HG03060 (cell line): Measurements from ENCODE around the gene DAP.

Experiments
- ATAC-seq: cut with Tn5 transposase; IDR thresholded peaks from one replicate; pipeline ENCODE4 v1.9.1; 2021; ENCODE audit warnings: low read depth, moderate number of reproducible peaks; ENCODE audit not compliant: unreplicated experiment

DAP gene

DNA sequence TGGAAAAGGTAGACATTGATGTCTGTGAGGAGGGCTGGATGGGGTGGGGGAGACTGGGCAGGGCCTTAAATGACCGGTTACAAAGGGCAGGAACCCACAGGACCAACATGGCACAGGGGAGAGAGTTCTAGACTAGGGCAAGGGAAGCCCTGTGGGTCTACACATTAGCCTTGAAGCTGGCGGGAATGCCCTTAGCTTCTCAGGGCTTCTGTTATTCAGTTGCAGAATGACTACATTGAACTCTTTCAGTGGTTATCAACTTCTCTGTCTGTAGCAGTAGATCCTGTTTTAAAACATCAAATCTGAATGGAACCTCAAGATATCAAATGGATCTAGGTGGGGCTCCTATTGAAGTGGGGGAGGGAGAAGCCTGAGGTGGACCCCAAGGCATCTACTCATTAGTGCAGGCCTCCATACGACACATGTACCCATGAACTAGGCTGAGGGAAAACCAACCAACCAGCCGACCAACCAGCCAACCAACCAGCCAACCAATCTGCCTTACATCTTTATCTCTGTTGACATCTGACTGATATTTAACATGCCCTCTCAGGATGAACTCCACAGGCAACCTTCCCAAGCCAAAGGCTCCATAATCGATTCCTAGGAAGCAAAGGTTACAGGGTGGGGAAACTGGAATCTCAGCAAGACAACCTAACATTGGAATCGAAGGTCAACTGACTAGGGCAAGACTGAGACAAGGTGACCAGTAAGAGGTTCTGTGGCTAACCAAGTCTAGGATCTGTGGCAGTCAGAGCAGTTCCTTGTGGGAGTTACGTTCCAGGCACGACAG is 48.3 kb downstream of the DAP start:
- ATAC-seq: peak; percentile 81

- no peak for ATAC-seq
These were observed 49.5 kb downstream of the DAP start for GRCh38 chr5:10711562-10711961.

- no peak for ATAC-seq
These were observed 50.4 kb downstream of the DAP start for GRCh38 chr5:10710513-10711128.

- no peak for ATAC-seq
These were observed 51.1 kb downstream of the DAP start for GRCh38 chr5:10709933-10710332.

DNA sequence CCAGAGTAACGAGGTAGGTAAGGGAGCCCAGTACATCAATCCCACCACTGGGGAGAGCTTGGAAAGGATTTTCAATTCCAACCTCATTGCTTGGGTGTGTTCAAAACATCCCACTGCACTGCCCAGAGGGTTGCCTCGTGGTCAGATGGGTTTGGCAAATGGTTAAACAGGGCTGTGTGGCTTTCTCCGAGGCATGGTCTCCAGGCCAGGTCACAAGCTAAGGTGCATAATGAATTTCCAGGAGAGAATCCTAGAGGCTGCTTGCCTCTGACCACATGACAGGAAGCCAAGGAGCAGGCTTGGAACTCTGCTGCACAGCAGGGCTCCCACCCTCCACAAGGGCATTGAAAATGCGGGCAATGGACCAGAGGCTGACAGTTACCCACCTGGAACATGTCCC is 51.6 kb downstream of the DAP start:
- ATAC-seq: no peak

GRCh38 chr5:10708189-10708944 is 52.7 kb downstream of the DAP start:
- no peak for ATAC-seq

- no peak for ATAC-seq
These were observed 53.6 kb downstream of the DAP start for GRCh38 chr5:10707198-10708142.

DNA sequence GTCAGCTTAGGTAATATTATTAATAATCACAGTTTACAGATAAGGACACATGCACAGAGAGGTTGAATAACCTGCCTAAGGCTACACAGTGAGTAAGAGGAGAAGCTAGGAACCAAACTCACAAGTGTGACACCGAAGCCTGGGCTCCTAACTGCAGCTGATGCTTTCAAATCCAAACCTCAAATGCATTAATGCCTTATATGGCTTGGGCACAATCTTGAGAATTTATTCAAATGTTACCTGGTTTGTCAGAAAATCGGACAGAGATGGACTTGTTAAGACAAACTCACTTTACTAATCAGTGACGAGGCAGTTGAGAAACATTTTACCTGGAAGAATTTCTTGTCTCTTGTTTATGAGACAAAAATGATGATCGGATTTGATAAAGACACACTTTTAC is 54.7 kb downstream of the DAP start:
- ATAC-seq: no peak

DNA sequence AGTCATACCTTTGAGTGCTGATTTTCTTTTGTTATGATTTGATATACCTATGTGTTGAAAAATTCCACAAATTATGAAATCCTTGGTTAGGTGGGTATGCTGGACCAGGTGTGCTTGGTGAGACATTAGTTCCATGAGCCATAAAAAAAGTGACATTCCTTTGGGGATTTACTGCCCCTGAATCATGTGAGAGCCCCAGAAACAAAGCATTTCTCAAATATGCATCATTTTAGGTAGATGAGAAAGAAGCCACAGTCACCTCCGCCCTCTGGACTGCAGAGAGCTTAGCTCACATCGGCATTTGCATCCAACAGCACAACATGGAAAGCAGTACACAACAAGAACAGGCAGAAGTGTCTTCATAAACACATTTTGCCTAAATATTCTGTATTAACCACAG is 55.3 kb downstream of the DAP start:
- no peak for ATAC-seq

- ATAC-seq: no peak
These were observed 55.9 kb downstream of the DAP start for GRCh38 chr5:10704949-10705621.

DNA sequence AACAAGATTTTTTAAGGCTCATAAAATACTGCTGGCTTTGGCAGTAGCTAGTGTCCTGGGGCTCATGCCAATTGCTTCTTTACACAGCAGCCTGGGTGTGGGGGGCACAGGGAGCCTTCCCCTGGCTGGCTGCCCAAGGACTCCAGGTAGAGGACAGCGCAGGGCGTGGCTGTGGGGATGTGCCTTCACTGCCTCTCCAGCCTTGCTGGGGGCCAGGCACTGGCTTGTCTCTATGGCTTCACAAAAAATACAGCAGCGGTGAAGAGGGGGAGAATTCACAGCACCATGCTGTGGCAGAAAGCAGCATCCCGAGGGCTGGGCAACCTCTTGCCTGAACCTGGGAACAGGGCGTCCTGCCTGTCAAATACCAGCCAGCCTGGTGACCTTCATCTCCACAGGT is 57.4 kb downstream of the DAP start:
- no peak for ATAC-seq

GRCh38 chr5:10702911-10703491 is 58.0 kb downstream of the DAP start:
- ATAC-seq: no peak

- no peak for ATAC-seq
These were observed 58.9 kb downstream of the DAP start for GRCh38 chr5:10702040-10702629.

GRCh38 chr5:10701567-10702039 is 59.4 kb downstream of the DAP start:
- ATAC-seq: no peak

DNA sequence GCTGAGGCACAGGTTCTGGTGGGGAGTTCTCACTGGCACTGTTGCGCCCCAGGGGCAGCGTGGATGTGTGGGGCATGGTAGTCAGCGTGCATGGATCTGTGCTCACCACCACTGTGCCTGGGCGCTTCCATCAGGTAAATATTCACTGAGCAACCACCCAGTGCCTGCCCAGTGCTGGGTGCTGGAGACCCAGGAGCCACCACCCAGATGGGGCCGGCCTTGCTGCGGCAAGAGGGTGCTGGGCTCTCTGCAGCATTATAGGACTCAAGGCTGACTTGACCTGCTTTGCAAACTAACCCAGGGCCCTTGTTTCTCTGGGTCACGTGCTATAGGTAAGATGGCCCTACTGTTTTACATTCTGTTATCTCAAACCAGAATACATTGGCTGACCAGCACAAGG is 60.5 kb downstream of the DAP start:
- ATAC-seq: no peak

GRCh38 chr5:10699987-10700386 is 61.0 kb downstream of the DAP start:
- peak; percentile 44 for ATAC-seq

DNA sequence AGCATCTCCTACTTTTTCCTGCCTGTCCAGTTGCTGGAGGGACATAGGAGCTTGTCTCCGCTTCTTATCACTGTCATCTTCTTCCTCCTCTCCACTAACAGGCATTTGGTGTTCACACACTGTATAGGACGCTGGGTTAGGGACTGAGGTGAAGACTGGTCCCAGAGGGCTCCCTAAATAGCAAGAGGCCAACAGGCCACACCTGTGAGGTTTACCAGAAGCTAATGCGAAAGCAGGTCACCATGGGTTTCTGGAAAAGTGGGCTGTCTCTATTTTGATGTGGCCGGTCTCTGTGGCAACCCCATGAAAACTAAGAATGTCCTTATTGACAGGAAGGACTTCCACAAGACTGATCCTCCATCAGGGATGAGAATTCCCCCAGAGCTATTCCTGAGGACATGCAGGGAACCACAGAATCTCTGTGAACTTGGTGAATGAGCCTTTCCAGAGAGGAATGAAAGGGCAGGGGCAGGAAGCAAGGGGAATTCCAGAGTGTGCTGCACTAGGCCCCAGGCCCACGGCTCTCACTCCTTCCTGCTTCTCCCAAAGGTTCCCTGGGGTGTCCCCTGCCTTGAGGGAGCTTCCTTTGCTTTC is 61.7 kb downstream of the DAP start:
- ATAC-seq: peak; percentile 34

DNA sequence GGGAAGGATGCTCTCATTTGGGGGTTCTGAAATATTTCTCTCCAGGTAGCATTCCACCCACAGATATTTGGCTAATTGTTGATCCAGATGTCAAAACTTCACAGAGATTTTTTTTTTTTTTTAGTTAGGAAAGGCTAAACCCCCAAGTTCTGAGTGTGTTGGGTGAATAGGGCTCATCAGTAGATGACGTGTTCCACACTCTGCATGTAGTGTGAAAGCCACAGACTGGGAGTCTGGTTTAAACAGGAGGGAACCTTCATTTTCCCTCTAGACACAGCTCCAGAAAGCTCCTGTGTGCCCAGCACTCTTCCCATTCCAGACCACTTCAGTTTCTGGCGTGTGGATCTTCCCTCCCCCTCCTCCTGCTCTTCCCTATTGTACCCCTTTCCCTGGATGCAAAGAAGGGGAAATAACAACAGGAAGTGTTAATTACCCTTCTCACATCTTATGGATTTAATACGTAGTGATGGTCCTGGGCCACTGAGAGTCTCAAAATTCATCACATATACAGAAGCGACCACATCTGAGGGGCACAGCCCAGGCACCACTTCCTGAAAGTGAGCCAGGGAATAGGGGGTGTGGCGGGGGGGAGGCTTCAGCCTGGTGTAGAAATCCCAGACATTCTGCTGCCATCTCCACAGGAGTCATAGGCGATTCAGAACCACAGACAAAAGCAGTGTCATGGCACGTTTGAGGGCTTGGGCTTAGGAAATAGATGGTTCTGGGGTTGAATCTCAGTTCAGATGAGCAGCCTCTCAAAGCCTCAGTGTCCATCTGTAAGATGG is 65.1 kb downstream of the DAP start:
- ATAC-seq: no peak
